Thyroid gland (tissue), 4 donors: ENCODE data around the gene TEAD3. TPM values are rescaled to one million over a fixed set of nuclear protein-coding genes. Genes with fewer than 3 reads are reported as not detected.

Experiments used
- DNase-seq, 2 donors: peaks; one replicate each; pipeline ENCODE4 v3.0.0-alpha.2; 2019
- H3K27ac ChIP-seq, 3 donors: fragments of 200-600 bp; sonication (generic); 1 replicate in 2 of 3; 2 replicates in 1 of 3; pipeline ENCODE4 v1.5.1; 2016 to 2019; ENCODE audit warnings: mild to moderate bottlenecking in 1 of 3, moderate library complexity in 1 of 3
- H3K27me3 ChIP-seq: fragments of 200-600 bp; sonication (generic); one replicate; pipeline ENCODE4 v1.5.1; 2019
- H3K36me3 ChIP-seq, 2 donors: fragments of 200-600 bp; sonication (generic); one replicate each; pipeline ENCODE4 v1.5.1; 2016 to 2019
- H3K4me1 ChIP-seq, 2 donors: fragments of 200-600 bp; sonication (generic); one replicate each; pipeline ENCODE4 v1.5.1; 2017 to 2019
- H3K4me3 ChIP-seq, 3 donors: fragments of 200-600 bp; sonication (generic); replicated peaks in 1 of 3; 1 replicate in 2 of 3; 2 replicates in 1 of 3; pipeline ENCODE4 v1.5.1; 2016; ENCODE audit warnings: mild to moderate bottlenecking in 1 of 3
- H3K9me3 ChIP-seq: fragments of 200-600 bp; sonication (generic); one replicate; pipeline ENCODE4 v1.5.1; 2017
- POLR2A ChIP-seq, 2 donors: fragments of 450-650 bp; IDR thresholded peaks; one replicate each; pipeline ENCODE4 v1.6.1; 2017; ENCODE audit warnings: antibody characterized with exemption in 2 of 2, mild to moderate bottlenecking in 2 of 2, moderate library complexity in 1 of 2
- WGBS, 2 donors: methylation state at CpG; one replicate each; pipeline ENCODE4 v1.1.5; 2017; 5-methylcytosine and 5-hydroxymethylcytosine counted together
- intact Hi-C: fragments of 100-400 bp; cut with DNase I; formaldehyde crosslinking; loops from one replicate; pipeline ENCODE4 v1.15.1; 2023
- total RNA-seq, 4 donors: library from RNA; depleted of rRNA; stranded (reverse); fragments of >200 nt; gene quantifications; one replicate each; pipeline ENCODE4 v1.2.3, GENCODE V29; 2016
- TF ChIP-seq, protein P1 (sequence below), 6 experiments: fragments of 200-600 bp in 3 of 6; fragments of 450-650 bp in 3 of 6; sonication (generic) in 3 of 6; IDR thresholded peaks; one replicate each; pipeline ENCODE4 v1.5.1; 2016 to 2019; ENCODE audit warnings: antibody characterized with exemption in 6 of 6, mild to moderate bottlenecking in 2 of 6, inconsistent platforms in 1 of 6, moderate library complexity in 1 of 6

TEAD3 gene
- total RNA-seq, 4 donors from 2014 or later = 9.9 to 17.0 (median 11.2) TPM

DNA sequence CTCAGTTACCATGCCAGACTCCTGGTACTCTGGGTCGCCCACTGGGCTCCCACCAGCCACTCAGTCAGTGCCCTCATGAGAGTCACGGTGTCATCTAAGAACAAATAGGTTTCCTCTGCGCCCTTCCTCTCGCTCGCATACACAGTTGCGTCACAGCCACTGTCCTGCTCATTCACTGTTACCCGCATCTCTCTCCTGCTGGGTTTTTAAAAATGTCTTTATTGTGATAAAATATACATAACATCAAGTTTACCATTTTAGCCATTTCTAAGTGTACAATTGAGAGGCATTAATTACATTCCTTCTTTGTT, 4.0 kb downstream of the TEAD3 start:
- 93 to 96% methylated on average over 7 of the region's 7 CpGs for WGBS, 2 donors
- intact Hi-C loops = no loop called here
- H3K4me3 ChIP-seq = no peak overlapping the region

DNA sequence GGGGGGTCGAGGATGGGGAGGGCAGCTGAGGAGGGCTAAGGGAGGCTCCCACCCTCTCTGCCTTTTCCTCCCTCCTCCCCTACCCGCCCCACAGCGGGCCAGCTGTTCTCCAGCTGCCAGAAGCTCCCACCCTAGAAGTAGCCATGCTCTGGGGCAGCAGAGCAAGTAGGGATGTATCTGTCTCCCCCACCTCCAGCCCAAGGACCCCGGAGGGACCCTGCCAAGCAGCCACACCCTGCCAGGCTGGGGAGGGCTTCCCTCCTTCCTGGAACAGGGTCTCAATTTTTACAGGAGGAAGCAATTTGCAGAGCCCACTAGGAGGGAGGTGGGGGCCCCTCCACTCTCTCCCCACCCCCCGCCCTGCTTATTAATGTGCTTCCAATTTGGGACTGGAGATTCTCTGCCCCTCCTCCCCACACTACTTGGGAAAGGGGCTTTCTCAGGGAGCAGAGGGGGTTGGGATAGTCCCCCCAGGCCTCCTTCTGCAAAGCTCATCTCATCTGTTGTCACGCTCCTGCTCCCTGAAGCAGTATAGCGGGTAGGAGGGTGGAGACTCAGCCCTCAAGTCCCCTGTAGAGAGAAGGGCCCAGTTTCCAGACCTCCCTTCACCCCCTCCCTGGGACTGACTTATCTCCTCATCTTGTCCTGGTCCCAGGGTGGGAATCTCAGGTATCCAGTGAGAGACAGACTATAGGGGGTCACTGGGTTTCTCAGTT, 4.5 kb downstream of the TEAD3 start:
- WGBS, 2 donors = 57 to 62% methylated on average over 7 of the region's 7 CpGs
- no peaks in the 10 kb centered on the region for H3K36me3 ChIP-seq
- no peaks in the 10 kb centered on the region for H3K9me3 ChIP-seq
- no peak for TF ChIP-seq POLR2A (IDR thresholded peaks at IDR 0.05)
- TF ChIP-seq, protein P1, sequence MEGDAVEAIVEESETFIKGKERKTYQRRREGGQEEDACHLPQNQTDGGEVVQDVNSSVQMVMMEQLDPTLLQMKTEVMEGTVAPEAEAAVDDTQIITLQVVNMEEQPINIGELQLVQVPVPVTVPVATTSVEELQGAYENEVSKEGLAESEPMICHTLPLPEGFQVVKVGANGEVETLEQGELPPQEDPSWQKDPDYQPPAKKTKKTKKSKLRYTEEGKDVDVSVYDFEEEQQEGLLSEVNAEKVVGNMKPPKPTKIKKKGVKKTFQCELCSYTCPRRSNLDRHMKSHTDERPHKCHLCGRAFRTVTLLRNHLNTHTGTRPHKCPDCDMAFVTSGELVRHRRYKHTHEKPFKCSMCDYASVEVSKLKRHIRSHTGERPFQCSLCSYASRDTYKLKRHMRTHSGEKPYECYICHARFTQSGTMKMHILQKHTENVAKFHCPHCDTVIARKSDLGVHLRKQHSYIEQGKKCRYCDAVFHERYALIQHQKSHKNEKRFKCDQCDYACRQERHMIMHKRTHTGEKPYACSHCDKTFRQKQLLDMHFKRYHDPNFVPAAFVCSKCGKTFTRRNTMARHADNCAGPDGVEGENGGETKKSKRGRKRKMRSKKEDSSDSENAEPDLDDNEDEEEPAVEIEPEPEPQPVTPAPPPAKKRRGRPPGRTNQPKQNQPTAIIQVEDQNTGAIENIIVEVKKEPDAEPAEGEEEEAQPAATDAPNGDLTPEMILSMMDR (IDR thresholded peaks at IDR 0.05) = no peak
- no peaks in the 10 kb centered on the region for H3K27me3 ChIP-seq
- peaks cover 12 to 68% of the 10 kb centered on the region in 2 donors for H3K4me1 ChIP-seq
- DNase-seq = peak; percentile 19 to 20
- intact Hi-C loops = no loop called here
- no peak overlapping the region for H3K4me3 ChIP-seq
- H3K27ac ChIP-seq = no peak overlapping the region

More for the DNA sequence above, 4.0 kb downstream of the TEAD3 start:
- DNase-seq = no peak
- TF ChIP-seq, protein P1 (IDR thresholded peaks at IDR 0.05) = no peak
- no peak for TF ChIP-seq POLR2A (IDR thresholded peaks at IDR 0.05)
- Histone ChIP-seq H3K9me3 (no peaks in the 10 kb centered on the region), H3K27ac (no peak overlapping the region), H3K4me1 (peaks cover 15 to 68% of the 10 kb centered on the region in 2 donors), H3K27me3 (no peaks in the 10 kb centered on the region), H3K36me3 (no peaks in the 10 kb centered on the region)

DNA sequence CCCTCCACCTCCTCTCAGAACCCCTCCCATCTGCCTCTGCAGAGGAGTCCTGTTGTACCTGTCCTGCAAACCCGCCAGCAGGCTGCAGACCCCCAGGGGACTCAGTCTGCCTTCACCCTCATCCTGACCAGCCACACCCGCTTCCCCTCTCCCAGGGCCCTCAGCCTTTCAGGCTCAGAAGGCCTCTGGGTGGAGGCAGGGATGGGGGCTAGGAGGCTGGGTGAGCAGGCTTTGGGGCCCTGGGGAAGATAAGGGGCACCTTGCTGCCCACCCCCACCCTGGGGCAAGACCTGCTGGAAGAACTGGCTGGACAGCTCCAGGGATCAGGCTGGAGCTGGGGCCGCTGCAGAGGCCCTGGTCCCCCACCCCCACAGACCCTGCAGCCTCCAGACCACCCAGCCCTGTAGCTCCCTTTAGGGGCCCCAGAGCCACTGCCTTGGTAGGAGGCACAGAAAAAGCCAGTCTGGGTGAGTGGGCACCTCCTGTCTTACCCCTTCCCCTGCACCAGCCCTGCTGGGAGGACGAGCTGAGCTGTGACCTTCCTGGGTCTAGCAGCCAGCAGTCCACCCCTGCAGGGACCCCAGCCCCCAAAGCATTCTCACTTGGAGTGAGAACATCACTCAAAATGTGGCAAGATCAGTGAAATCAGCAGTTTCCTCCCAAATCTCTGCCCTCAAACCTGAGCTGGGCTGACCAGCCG, 5.2 kb downstream of the TEAD3 start:
- intact Hi-C loops = no loop called here
- Histone ChIP-seq H3K27me3 (no peaks in the 10 kb centered on the region), H3K4me1 (peaks cover 16 to 73% of the 10 kb centered on the region in 2 donors), H3K36me3 (no peaks in the 10 kb centered on the region), H3K9me3 (no peaks in the 10 kb centered on the region), H3K4me3 (no peak overlapping the region), H3K27ac (no peak overlapping the region)
- peak in 1 of 2 donors; percentile 13 for DNase-seq
- 72 to 74% methylated on average over 4 of the region's 5 CpGs for WGBS, 2 donors
- TF ChIP-seq, protein P1 (IDR thresholded peaks at IDR 0.05) = no peak
- TF ChIP-seq POLR2A (IDR thresholded peaks at IDR 0.05) = no peak

DNA sequence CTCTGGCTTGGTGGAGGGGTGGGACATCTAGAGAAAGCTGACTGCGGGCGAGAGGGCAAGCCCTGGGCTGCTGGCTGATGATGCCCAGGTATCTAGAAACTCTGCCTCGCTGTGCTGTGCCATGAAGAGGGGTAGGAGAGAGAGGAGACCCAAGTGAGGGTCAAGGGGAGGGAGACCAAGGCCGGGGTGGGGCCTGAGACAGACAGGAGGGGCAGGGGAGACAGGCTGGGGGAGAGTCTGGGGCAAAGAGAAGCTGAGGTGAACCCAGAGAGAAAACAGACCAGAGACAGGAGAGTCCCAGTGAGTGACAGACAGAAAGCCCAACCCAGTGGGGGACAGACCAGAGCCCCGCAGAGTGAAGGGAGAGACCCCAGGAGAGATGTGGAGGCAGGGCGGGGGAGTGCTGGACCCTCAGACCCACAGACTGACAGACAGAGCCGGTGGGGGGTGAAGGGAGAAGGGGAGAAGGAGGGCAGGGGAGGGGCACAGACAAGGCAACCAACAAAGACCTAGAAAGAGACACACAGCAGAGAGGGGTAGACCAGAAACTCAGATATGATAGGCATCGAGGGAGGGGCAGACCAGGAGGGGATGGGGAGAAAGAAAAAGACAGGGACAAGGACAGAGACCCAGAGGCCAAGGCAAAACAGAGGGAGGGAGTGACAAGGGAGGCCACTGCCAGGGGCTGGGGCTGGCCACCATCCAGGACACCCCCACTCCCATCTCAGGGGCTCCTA, 5.9 kb downstream of the TEAD3 start:
- WGBS, 2 donors = 57 to 62% methylated on average over 8 of the region's 8 CpGs
- Histone ChIP-seq H3K27ac (peak overlapping the region in 2 of 3 donors; percentile 16 to 46), H3K4me3 (no peak overlapping the region), H3K27me3 (no peaks in the 10 kb centered on the region), H3K9me3 (no peaks in the 10 kb centered on the region), H3K36me3 (no peaks in the 10 kb centered on the region), H3K4me1 (peaks cover 22 to 78% of the 10 kb centered on the region in 2 donors)
- no peak for DNase-seq
- intact Hi-C loops = no loop called here
- no peak for TF ChIP-seq POLR2A (IDR thresholded peaks at IDR 0.05)
- TF ChIP-seq, protein P1 (IDR thresholded peaks at IDR 0.05) = no peak
